GM12864 (cell line): ENCODE data around the gene SLC25A41.

Experiments
- DNase-seq: peaks from one replicate; pipeline ENCODE4 v3.0.0-alpha.2; 2011; ENCODE audit warnings: low read depth
- H3K4me3 ChIP-seq: 2 replicates; pipeline ENCODE4 v1.5.1; 2011; ENCODE audit warnings: mild to moderate bottlenecking, low read depth, low read length, control low read depth
- CTCF ChIP-seq: IDR thresholded peaks from 2 replicates; pipeline ENCODE4 v1.5.1; 2011; ENCODE audit warnings: low read depth, mild to moderate bottlenecking, moderate library complexity, low read length, control low read depth, inconsistent platforms; ENCODE audit errors: missing control alignments

SLC25A41 gene

GRCh38 chr19:6413721-6414643, 19.6 kb downstream of the SLC25A41 start:
- H3K4me3 ChIP-seq, result no peak overlapping the region
- no peak for TF ChIP-seq CTCF
- no peak for DNase-seq

- no peak for TF ChIP-seq CTCF
- no peak for DNase-seq
- no peak overlapping the region for H3K4me3 ChIP-seq
Observed at GRCh38 chr19:6413291-6413690, 20.3 kb downstream of the SLC25A41 start.

- DNase-seq, result no peak
Observed at GRCh38 chr19:6412447-6413091, 21.0 kb downstream of the SLC25A41 start.

GRCh38 chr19:6412061-6412446, 21.5 kb downstream of the SLC25A41 start:
- TF ChIP-seq CTCF, result no peak
- no peak overlapping the region for H3K4me3 ChIP-seq
- no peak for DNase-seq

More at GRCh38 chr19:6412447-6413091, 21.0 kb downstream of the SLC25A41 start:
- TF ChIP-seq CTCF, result peak; percentile 75
- H3K4me3 ChIP-seq, result no peak overlapping the region

GRCh38 chr19:6409346-6409745, 24.2 kb downstream of the SLC25A41 start:
- no peak for TF ChIP-seq CTCF
- H3K4me3 ChIP-seq, result no peak overlapping the region
- DNase-seq, result no peak

GRCh38 chr19:6406401-6406800, 27.2 kb downstream of the SLC25A41 start:
- DNase-seq, result no peak
- no peak for TF ChIP-seq CTCF
- no peak overlapping the region for H3K4me3 ChIP-seq
